Left kidney (tissue), 2 donors: ENCODE measurements around the gene SCTR. TPM values are rescaled to one million over a fixed set of nuclear protein-coding genes. Genes with fewer than 3 reads are reported as not detected.

ENCODE experiments used
- DNase-seq: peaks from one replicate; pipeline ENCODE4 v3.0.0-alpha.2; 2013
- polyA plus RNA-seq: library from polyadenylated mRNA; unstranded; fragments of 120-200 nt; gene quantifications from one replicate; pipeline ENCODE4 v1.2.1, GENCODE V29; 2013; ENCODE audit not compliant: insufficient read length

SCTR gene
- polyA plus RNA-seq, 1 donor, result 16.1 TPM

DNA sequence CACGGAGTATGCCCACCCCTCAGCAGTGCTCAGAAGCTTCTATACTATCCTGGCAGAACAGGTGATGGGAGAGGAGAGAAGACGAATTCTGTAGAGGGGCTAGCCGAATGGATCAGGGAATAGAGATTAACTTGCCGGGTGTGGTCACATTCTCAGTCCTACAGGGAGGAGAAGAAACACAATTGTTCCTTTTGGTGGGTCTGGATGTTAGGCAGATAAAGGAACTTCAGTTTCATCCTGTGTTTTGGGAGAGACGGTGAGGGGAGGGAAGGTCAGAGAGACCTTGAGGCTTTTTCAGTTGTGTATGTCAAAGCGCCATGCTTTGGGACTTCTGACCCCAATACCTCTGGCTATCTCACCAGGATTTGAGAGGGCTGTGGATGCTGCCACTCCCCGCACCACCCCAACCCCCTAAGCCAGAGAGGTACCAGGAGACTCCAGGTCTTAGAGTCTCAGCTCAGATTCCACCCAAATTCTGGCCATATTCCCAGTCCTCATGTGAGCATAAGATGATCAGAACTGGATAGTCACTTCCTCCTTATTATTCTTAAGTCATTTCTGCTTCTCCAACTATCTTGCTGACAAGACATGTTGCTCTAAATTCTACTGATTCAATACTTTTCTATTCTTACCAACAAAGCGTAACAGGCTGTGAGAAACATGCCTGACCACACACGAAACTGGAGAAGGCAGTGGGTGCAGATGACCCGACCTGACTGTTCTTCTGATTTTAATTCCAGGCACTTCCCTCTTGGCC is 94.9 kb downstream of the SCTR start:
- DNase-seq, result no peak

- DNase-seq, result no peak
These were observed 95.6 kb downstream of the SCTR start for GRCh38 chr2:119428488-119429224.

DNA sequence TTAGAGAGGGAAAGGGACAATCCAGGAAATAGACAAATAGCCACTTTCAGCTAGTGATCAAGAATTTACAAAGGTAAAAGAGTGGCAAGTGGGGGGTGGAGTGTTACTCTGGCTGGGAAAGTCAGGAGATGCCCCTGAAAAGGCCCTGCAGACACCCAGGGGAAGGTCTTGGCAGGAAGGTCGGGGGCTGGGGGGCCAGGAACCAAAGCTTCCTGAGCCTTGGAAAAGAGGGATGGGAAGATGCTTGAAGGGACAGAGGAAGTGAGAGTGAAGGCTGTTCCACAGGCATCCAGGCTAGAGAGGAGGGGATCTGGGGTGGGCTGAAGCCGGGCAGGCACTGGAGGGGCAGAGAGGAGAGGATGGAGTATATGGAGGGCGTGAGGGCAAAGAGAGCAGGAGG is 96.5 kb downstream of the SCTR start:
- DNase-seq, result no peak

DNA sequence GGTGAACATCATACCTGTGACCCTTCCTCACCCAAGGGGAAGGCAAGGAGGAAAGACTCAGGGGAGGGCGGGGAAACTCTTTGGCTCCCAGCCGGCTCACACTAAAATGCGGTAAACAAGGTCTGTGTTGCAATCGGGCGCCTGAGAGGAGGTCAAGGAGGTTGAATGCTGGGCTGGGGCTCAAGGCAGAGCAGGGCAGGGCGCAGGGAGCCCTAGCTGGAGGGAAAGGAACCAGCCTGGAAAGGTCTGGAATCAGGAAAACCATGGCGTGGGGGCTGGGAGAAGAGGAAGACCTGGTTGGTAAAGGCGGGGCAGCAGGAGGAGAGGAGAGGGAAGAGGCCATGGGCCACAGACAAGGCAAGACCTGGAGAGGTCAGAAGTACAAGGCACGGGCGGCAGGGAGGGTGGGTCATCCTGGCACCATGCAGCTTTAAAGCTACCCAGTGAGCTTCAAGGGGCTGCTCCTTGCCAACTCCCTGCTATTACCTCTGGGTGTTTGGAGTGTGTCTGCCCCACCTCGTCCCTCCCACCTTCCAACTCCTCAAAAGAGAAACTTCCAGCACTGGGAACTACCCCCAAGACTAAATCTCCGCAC is 97.4 kb downstream of the SCTR start:
- DNase-seq, result no peak

- no peak for DNase-seq
These were observed 97.9 kb downstream of the SCTR start for GRCh38 chr2:119426396-119426675.

- no peak for DNase-seq
These were observed 98.5 kb downstream of the SCTR start for GRCh38 chr2:119425620-119426395.

- DNase-seq, result no peak
These were observed 99.2 kb downstream of the SCTR start for GRCh38 chr2:119425119-119425405.

DNA sequence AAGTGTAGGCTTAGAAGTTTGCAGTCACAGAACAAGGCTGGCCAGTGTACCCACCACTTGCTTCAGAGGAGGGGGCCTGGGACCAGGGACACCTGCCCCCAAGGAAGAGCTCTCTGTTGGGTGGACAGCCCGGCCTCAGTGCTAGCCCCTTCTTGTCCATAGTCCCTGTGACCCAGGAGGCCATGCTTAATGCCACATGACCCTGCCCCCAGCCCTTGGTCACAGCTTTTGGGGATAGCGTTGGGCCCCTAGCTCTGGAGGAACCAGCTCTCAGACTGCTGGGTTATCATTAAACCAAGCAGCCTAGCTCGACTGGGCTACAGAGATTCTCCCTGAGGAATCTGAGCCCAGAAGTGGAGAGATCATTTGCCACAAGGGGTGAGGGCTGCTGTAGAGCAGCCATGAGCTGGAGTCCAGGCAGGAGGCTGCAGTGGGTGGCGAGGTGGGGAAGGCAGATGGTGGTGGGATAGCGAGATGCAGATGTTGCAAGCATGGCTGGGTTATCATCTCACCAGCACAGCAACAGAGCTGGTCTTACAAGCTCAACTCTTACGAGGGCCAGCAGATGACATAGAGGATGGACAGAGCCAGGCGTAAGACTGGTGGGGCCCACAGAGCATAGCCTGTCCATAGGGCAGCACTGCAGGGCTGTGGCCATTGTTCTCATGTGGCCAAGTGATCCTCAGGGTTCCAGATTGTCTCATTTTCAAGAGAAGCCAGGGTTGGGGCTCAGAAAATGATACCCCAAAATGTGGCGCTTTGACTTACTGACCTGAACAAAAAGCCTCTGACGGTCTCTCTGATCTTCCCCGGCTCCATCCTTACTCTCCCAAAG is 99.8 kb downstream of the SCTR start:
- no peak for DNase-seq

GRCh38 chr2:119423811-119424210 is 100.5 kb downstream of the SCTR start:
- DNase-seq, result no peak

- no peak for DNase-seq
These were observed 101.2 kb downstream of the SCTR start for GRCh38 chr2:119423108-119423444.

- DNase-seq, result no peak
These were observed 101.7 kb downstream of the SCTR start for GRCh38 chr2:119422360-119423107.

GRCh38 chr2:119421741-119422140 is 102.5 kb downstream of the SCTR start:
- no peak for DNase-seq

GRCh38 chr2:119421304-119421703 is 103.0 kb downstream of the SCTR start:
- no peak for DNase-seq

DNA sequence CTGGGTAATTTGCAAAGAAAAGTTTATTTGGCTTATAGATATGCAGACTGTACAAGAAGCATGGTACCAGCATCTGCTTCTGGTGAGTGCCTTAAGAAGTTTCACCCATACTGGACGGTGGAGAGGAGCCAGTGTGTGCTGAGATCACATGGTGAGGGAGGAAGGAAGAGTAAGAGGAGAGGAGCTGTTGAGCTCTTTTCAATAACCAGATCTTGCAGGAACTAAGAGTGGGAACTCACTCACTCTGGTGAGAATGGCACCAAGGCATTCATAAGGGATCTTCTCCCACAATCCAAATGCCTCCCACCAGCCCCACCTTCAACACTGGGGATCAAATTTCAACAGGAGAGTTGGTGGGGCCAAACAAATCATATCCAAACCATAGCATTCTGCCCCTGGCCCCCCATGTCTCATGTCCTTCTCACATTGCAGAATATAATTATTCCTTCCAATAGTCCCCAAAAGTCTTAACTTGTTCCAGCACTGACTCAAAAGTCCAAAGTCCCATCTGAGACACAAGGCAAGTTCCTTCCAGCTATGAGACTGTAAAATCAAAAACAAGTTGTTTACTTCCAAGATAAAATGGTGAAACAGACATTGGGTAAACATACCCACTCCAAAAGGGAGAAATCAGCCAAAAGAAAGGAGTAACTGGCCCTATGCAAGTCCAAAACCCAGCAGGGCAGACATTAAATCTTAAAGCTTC is 104.3 kb downstream of the SCTR start:
- DNase-seq, result no peak

GRCh38 chr2:119419065-119419464 is 105.2 kb downstream of the SCTR start:
- DNase-seq, result no peak

- no peak for DNase-seq
These were observed 106.4 kb downstream of the SCTR start for GRCh38 chr2:119417908-119418307.

- DNase-seq, result no peak
These were observed 107.9 kb downstream of the SCTR start for GRCh38 chr2:119416299-119416923.

- no peak for DNase-seq
These were observed 108.7 kb downstream of the SCTR start for GRCh38 chr2:119415630-119416029.

- no peak for DNase-seq
These were observed 109.4 kb downstream of the SCTR start for GRCh38 chr2:119414894-119415293.

GRCh38 chr2:119409506-119409905 is 114.8 kb downstream of the SCTR start:
- DNase-seq, result no peak
